Activated naive CD8-positive, alpha-beta T cell treated with anti-CD3 and anti-CD28 coated beads, Interleukin-2, amount 10 ng/mL, durations not matched to agents 7 days and 5 days (primary cell): ENCODE measurements around the gene CHODL. TPM values are rescaled to one million over a fixed set of nuclear protein-coding genes. Genes with fewer than 3 reads are reported as not detected.

Experiments used
- ATAC-seq: fragments of 150-1000 bp; cut with Tn5 transposase; one replicate; pipeline ENCODE4 v1.10.0; 2021; ENCODE audit warnings: low read depth, moderate library complexity
- POLR2A ChIA-PET: fragments of 350-600 bp; sonication (Branson Sonifier 250); formaldehyde crosslinking; loops from one replicate; lab custom pipeline; 2021; ENCODE audit warnings: antibody characterized with exemption; lab: Charles Lee
- DNase-seq: peaks from one replicate; pipeline ENCODE4 v3.0.0; 2021
- H3K27ac Mint-ChIP-seq: one replicate; pipeline ENCODE4 v1.8.0; 2022; ENCODE audit warnings: mild to moderate bottlenecking, mixed read lengths
- H3K27me3 Mint-ChIP-seq: one replicate; pipeline ENCODE4 v1.8.0; 2022; ENCODE audit warnings: mild to moderate bottlenecking, moderate library complexity, mixed read lengths
- H3K36me3 Mint-ChIP-seq: one replicate; pipeline ENCODE4 v1.8.0; 2021; ENCODE audit warnings: mild to moderate bottlenecking, mixed read lengths
- H3K4me1 Mint-ChIP-seq: one replicate; pipeline ENCODE4 v1.8.0; 2021; ENCODE audit warnings: mixed read lengths
- H3K4me3 Mint-ChIP-seq: one replicate; pipeline ENCODE4 v1.8.0; 2022; ENCODE audit warnings: mild to moderate bottlenecking, moderate library complexity, mixed read lengths
- H3K9me3 Mint-ChIP-seq: one replicate; pipeline ENCODE4 v1.8.0; 2021; ENCODE audit warnings: mixed read lengths
- total RNA-seq, 2 experiments: library from RNA; stranded (reverse); gene quantifications; one replicate each; pipeline ENCODE4 v1.2.3, GENCODE V29; 2021

The CHODL gene
- under 1 TPM; 0.28 to 0.31 TPM for total RNA-seq

GRCh38 chr21:18244671-18245463, at the start of gene CHODL:
CHODL (plus strand) TSS chr21:18244833; CDS start chr21:18245224, 391 bp downstream.
- POLR2A ChIA-PET = no interaction called here
- ATAC-seq (no peak), DNase-seq (no peak)
- Mint-ChIP-seq H3K27ac (no peak within 1 kb of the TSS), H3K27me3 (peaks cover 42% of the 10 kb centered on the region), H3K4me1 (no peaks in the 10 kb centered on the region), H3K4me3 (no peak within 1 kb of the TSS), H3K36me3 (no peaks in the 10 kb centered on the region), H3K9me3 (no peaks in the 10 kb centered on the region)

GRCh38 chr21:18204931-18205330, 39.7 kb upstream of the CHODL start:
- Mint-ChIP-seq H3K4me3 (no peak overlapping the region), H3K9me3 (no peaks in the 10 kb centered on the region), H3K27me3 (no peaks in the 10 kb centered on the region), H3K36me3 (no peaks in the 10 kb centered on the region), H3K27ac (no peak overlapping the region), H3K4me1 (no peaks in the 10 kb centered on the region)
- POLR2A ChIA-PET = no interaction called here
- ATAC-seq (no peak), DNase-seq (no peak)

- peaks cover 2% of the 10 kb centered on the region for H3K27me3 Mint-ChIP-seq
- no peak overlapping the region for H3K27ac Mint-ChIP-seq
- DNase-seq (no peak), ATAC-seq (no peak)
- H3K36me3 Mint-ChIP-seq = no peaks in the 10 kb centered on the region
- H3K4me3 Mint-ChIP-seq = no peak overlapping the region
- POLR2A ChIA-PET = no interaction called here
- no peaks in the 10 kb centered on the region for H3K4me1 Mint-ChIP-seq
- peaks cover 17% of the 10 kb centered on the region for H3K9me3 Mint-ChIP-seq
These were observed 26.3 kb upstream of the CHODL start for GRCh38 chr21:18218331-18218730.

GRCh38 chr21:18220498-18220897, 24.1 kb upstream of the CHODL start:
- POLR2A ChIA-PET = no interaction called here
- Mint-ChIP-seq H3K9me3 (peaks cover 17% of the 10 kb centered on the region), H3K27ac (no peak overlapping the region), H3K36me3 (no peaks in the 10 kb centered on the region), H3K4me3 (no peak overlapping the region), H3K27me3 (no peaks in the 10 kb centered on the region), H3K4me1 (no peaks in the 10 kb centered on the region)
- ATAC-seq (no peak), DNase-seq (no peak)

- no peak for DNase-seq
- Mint-ChIP-seq H3K27ac (no peak overlapping the region), H3K36me3 (no peaks in the 10 kb centered on the region), H3K4me1 (no peaks in the 10 kb centered on the region), H3K9me3 (peaks cover 13% of the 10 kb centered on the region), H3K27me3 (no peaks in the 10 kb centered on the region), H3K4me3 (no peak overlapping the region)
- POLR2A ChIA-PET = no interaction called here
- ATAC-seq = no peak
These were observed 22.3 kb upstream of the CHODL start for GRCh38 chr21:18222346-18222745.

GRCh38 chr21:18228060-18228739, 16.4 kb upstream of the CHODL start:
- Mint-ChIP-seq H3K4me1 (no peaks in the 10 kb centered on the region), H3K27me3 (no peaks in the 10 kb centered on the region), H3K9me3 (no peaks in the 10 kb centered on the region), H3K4me3 (no peak overlapping the region), H3K36me3 (no peaks in the 10 kb centered on the region), H3K27ac (no peak overlapping the region)
- ATAC-seq = no peak
- POLR2A ChIA-PET = no interaction called here
- no peak for DNase-seq

- Mint-ChIP-seq H3K4me1 (no peaks in the 10 kb centered on the region), H3K4me3 (no peak overlapping the region), H3K27me3 (no peaks in the 10 kb centered on the region), H3K27ac (no peak overlapping the region), H3K36me3 (no peaks in the 10 kb centered on the region), H3K9me3 (no peaks in the 10 kb centered on the region)
- POLR2A ChIA-PET = no interaction called here
- DNase-seq = no peak
- no peak for ATAC-seq
These were observed 9.1 kb upstream of the CHODL start for GRCh38 chr21:18235545-18235944.

- no peaks in the 10 kb centered on the region for H3K4me1 Mint-ChIP-seq
- H3K9me3 Mint-ChIP-seq = no peaks in the 10 kb centered on the region
- no peak overlapping the region for H3K27ac Mint-ChIP-seq
- no peak for ATAC-seq
- no peak for DNase-seq
- peaks cover 42% of the 10 kb centered on the region for H3K27me3 Mint-ChIP-seq
- no peaks in the 10 kb centered on the region for H3K36me3 Mint-ChIP-seq
- no peak overlapping the region for H3K4me3 Mint-ChIP-seq
- POLR2A ChIA-PET = no interaction called here
These were observed 883 bp downstream of the CHODL start for GRCh38 chr21:18245464-18245967.

- no peak overlapping the region for H3K27ac Mint-ChIP-seq
- DNase-seq = no peak
- no peaks in the 10 kb centered on the region for H3K9me3 Mint-ChIP-seq
These were observed 3.5 kb downstream of the CHODL start for GRCh38 chr21:18248171-18248570.

GRCh38 chr21:18249672-18250071, 5.0 kb downstream of the CHODL start:
- Mint-ChIP-seq H3K36me3 (no peaks in the 10 kb centered on the region), H3K27ac (no peak overlapping the region), H3K9me3 (no peaks in the 10 kb centered on the region), H3K27me3 (peaks cover 25% of the 10 kb centered on the region), H3K4me3 (no peak overlapping the region), H3K4me1 (no peaks in the 10 kb centered on the region)
- no peak for DNase-seq
- ATAC-seq = peak; percentile 22
- POLR2A ChIA-PET = no interaction called here

More at GRCh38 chr21:18248171-18248570, 3.5 kb downstream of the CHODL start:
- Mint-ChIP-seq H3K4me1 (no peaks in the 10 kb centered on the region), H3K36me3 (no peaks in the 10 kb centered on the region), H3K4me3 (no peak overlapping the region), H3K27me3 (peaks cover 39% of the 10 kb centered on the region)
- POLR2A ChIA-PET = no interaction called here
- ATAC-seq = no peak

GRCh38 chr21:18251065-18251464, 6.4 kb downstream of the CHODL start:
- no peak for ATAC-seq

GRCh38 chr21:18252256-18252655, 7.6 kb downstream of the CHODL start:
- H3K36me3 Mint-ChIP-seq = no peaks in the 10 kb centered on the region
- ATAC-seq = no peak
- peaks cover 6% of the 10 kb centered on the region for H3K27me3 Mint-ChIP-seq
- H3K4me1 Mint-ChIP-seq = no peaks in the 10 kb centered on the region
- no peak overlapping the region for H3K4me3 Mint-ChIP-seq
- POLR2A ChIA-PET = no interaction called here
- no peaks in the 10 kb centered on the region for H3K9me3 Mint-ChIP-seq
- DNase-seq = no peak
- no peak overlapping the region for H3K27ac Mint-ChIP-seq

More at GRCh38 chr21:18251065-18251464, 6.4 kb downstream of the CHODL start:
- H3K9me3 Mint-ChIP-seq = no peaks in the 10 kb centered on the region
- H3K27ac Mint-ChIP-seq = no peak overlapping the region
- no peaks in the 10 kb centered on the region for H3K36me3 Mint-ChIP-seq
- no peaks in the 10 kb centered on the region for H3K4me1 Mint-ChIP-seq
- no peak overlapping the region for H3K4me3 Mint-ChIP-seq
- no peak for DNase-seq
- POLR2A ChIA-PET = no interaction called here
- H3K27me3 Mint-ChIP-seq = peaks cover 15% of the 10 kb centered on the region

GRCh38 chr21:18252680-18253079, 8.0 kb downstream of the CHODL start:
- DNase-seq (no peak), ATAC-seq (no peak)
- Mint-ChIP-seq H3K36me3 (no peaks in the 10 kb centered on the region), H3K4me1 (no peaks in the 10 kb centered on the region), H3K4me3 (no peak overlapping the region), H3K27me3 (peaks cover 2% of the 10 kb centered on the region), H3K27ac (no peak overlapping the region), H3K9me3 (no peaks in the 10 kb centered on the region)
- POLR2A ChIA-PET = no interaction called here

GRCh38 chr21:18253221-18253620, 8.6 kb downstream of the CHODL start:
- DNase-seq = no peak
- Mint-ChIP-seq H3K27ac (no peak overlapping the region), H3K27me3 (peaks cover 2% of the 10 kb centered on the region), H3K4me3 (no peak overlapping the region), H3K4me1 (no peaks in the 10 kb centered on the region), H3K36me3 (no peaks in the 10 kb centered on the region), H3K9me3 (no peaks in the 10 kb centered on the region)
- no peak for ATAC-seq
- POLR2A ChIA-PET = no interaction called here
